Vagina (tissue), 2 donors: ENCODE data around the gene HNRNPA3.

Source experiments
- CTCF ChIP-seq, 3 experiments: fragments of 450-650 bp in 2 of 3; fragments of 200-600 bp in 1 of 3; sonication (generic) in 1 of 3; IDR thresholded peaks; one replicate each; pipeline ENCODE4 v1.5.1; 2017 to 2019; ENCODE audit warnings: antibody characterized with exemption in 3 of 3, mild to moderate bottlenecking in 2 of 3, moderate library complexity in 2 of 3
- POLR2A ChIP-seq, 2 donors: fragments of 450-650 bp; IDR thresholded peaks; one replicate each; pipeline ENCODE4 v1.6.1; 2017; ENCODE audit warnings: antibody characterized with exemption in 2 of 2, mild to moderate bottlenecking in 2 of 2, moderate library complexity in 2 of 2
- POLR2AphosphoS5 ChIP-seq, 2 donors: sonication (generic); formaldehyde crosslinking; IDR thresholded peaks; one replicate each; pipeline ENCODE4 v1.9.0; 2017; ENCODE audit warnings: antibody characterized with exemption in 2 of 2, mild to moderate bottlenecking in 2 of 2, low read depth in 1 of 2; ENCODE audit not compliant: insufficient read depth in 1 of 2

- no peak for TF ChIP-seq CTCF (IDR thresholded peaks at IDR 0.05)
- TF ChIP-seq POLR2AphosphoS5 (IDR thresholded peaks at IDR 0.05; ENCODE audit: insufficient read depth in 1 of 2, low read depth in 1 of 2): no peak
- no peak for TF ChIP-seq POLR2A (IDR thresholded peaks at IDR 0.05)
Observed at GRCh38 chr2:177272765-177273164, 60.2 kb downstream of the HNRNPA3 start.
